HG03521 (cell line): ENCODE results near the gene ABCA1.

Experiments
- ATAC-seq: cut with Tn5 transposase; IDR thresholded peaks from one replicate; pipeline ENCODE4 v1.9.1; 2021; ENCODE audit warnings: mild to moderate bottlenecking, moderate library complexity; ENCODE audit not compliant: unreplicated experiment

ABCA1 gene

DNA sequence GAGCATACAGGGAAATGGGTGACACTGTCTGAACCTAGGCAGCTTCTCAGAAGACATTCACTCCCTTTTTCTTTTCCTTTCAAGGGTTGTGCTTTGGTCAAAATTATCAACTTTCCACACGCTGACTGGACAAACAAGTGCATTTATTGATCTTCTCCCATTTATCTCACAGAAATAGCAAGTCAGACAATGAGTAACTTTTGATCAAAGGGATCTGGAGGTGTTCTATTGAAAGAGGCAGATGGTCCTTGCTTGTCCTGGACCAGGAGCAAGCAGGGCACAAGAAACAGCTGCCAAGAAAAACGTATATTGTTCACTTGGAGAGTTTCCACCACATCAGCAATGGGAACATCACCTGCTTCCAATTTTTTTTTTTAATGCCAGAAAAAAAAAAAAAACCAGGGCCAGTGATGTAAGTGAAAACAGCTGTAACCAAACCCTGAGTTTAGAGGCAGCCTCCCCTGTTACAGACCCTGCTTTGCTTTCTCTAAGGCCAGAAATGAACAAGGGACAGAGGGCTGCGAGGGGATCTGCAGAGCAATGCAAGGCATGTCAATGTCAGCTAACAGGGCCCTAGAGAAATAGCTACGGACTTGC lies 84.2 kb downstream of the ABCA1 start:
- ATAC-seq: no peak

DNA sequence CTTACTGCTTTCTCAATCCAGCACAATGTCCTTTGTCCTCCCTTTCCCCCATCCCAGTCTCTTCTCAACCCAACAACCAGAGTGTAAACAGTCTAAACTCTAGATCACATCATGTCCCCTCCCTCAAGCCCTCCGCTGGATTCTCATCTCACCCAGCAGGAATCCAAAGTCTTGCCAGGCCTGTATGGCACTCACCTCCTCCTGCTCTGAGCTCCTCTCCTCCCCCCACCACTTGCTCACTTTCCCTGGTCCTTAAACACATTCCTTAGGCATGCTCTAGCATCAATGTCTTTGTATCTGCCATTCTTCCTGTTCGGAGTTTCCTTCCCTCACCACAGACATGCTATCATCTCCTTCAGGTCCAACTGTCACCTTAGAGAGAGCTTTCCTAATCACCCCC lies 85.3 kb downstream of the ABCA1 start:
- ATAC-seq: no peak

DNA sequence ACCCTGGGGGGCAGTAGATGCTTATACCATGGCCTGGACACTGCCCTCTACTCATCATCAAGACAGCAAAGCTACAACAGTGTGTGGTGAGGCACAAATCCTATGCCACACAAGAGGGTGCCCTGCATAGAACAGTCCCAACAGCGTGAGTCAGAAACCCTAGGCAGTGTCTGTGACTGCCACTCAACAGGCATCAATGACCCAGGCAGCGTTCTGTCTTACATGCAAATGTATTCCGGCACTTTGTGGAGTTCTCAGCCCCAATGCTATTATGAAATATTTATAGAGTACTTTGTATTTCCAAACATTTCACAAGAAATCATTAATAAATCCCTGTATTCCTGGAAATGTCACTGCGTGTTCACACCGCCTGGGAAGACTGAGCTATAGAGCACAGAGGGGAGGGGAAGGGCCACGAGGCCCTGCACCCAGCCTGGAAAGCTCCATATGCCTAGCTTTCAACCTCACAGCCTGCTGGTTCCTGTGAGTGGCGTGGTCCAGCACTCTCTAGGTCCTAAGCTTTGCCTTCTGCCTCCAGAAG lies 86.3 kb downstream of the ABCA1 start:
- no peak for ATAC-seq

DNA sequence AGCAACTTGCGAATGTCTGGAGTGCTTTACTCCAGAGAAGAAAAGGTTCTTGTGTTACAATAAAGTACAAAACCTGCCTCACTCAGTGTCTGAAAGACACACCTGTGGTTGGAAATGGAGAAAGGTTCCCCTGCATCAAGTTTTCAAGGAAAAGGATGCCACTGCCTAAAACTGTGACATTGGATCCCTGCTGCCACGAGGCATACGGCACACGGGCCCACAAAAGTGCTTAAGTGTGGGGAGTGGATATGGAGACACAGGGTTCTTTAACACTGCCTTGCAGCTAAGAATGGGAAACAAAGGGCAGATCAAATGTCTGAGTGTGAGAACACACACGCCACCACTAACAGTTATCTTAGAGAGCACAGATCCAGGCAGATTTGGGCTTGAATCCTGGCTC lies 89.0 kb downstream of the ABCA1 start:
- ATAC-seq: no peak

DNA sequence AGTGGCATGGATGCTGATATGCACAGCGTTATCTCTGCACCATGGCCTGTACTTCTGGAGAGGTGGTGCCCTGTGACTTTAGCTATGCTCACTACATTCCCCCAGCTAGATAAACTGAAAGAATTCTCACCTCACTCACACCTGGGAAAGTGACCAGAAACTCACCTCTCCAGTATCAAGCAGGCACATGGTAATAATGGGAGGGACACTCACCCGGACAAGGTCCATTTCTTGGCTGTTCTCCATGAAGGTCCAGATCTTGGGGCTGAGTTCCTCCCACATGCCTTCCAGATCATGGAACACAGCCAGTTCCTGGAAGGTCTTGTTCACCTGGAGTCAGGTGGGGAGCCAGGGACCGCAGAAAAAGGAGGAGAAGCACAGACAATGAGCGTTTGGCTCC lies 91.2 kb downstream of the ABCA1 start:
- ATAC-seq: no peak

DNA sequence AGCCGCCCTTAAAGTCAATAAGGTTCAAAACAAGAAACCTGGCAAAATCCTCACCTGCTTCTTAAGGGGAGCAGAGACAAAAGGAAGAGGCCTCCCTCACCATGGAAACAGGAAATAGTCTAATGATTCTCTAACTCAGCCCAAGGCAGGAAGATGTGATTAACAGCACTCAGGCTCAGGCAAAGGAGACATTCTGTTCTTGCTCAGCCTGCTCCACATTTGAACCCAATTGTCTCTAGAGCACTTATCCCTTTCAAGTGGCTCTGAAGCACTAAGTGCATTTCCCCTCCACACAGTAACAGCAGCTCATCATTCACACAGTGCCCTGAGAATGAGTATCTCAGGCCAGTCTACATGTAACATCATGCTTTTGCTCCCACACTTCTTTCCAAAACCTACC lies 91.7 kb downstream of the ABCA1 start:
- no peak for ATAC-seq

DNA sequence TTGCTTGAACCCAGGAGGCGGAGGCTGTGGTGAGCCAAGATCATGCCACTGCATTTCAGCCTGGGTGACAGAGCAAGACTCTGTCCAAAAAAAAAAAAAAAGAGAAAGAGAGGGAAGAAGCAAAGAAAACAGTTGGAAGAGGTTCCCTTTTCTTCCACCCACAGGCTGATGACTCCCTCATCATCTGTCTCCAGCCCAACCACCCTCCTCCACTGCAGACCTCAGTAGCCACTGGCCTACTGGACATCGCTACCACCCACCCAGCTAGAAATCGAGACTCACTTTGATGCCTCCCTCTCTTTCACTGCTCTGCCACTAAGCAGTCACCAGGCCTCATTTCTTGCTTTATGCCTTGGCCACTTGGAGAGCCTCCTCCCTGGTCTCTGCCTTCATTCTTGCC lies 92.8 kb downstream of the ABCA1 start:
- no peak for ATAC-seq

DNA sequence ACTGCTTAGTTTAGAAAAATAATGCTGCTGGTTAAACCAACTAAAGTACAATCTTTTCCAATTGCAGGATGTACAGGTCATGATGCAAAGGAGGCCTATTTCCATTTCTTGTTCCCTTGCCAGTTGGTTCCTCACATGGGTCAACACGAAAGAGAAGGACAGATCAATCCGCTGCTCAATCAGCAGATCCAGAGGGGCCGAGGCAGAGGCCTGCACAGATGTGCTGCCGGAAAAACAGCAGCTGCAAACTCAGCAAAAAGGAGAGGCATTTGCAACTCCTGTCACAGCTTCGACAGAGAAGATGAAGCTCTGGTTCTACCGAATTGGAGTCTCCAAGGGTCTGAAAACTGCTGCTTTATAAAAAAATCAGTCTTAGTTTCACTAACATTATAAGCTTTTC lies 94.3 kb downstream of the ABCA1 start:
- no peak for ATAC-seq

DNA sequence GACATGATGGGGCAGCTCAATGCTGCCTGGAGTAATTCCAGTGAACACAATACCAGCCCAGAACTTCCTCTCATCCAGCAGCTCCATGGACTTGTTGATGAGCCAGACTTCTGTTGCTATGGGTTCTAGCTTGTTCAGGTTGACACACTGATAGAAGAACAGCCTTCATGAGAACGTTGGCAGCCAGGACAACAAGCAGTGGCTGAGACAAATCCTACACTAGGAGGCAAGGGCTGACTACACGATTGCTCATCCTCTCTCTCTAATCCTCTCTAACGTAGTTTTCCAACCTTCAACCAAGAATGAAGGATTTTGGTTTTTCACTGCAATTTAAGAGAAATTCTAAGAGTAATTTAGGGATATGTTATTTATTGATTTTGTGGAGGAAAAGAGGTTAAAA lies 96.3 kb downstream of the ABCA1 start:
- no peak for ATAC-seq

DNA sequence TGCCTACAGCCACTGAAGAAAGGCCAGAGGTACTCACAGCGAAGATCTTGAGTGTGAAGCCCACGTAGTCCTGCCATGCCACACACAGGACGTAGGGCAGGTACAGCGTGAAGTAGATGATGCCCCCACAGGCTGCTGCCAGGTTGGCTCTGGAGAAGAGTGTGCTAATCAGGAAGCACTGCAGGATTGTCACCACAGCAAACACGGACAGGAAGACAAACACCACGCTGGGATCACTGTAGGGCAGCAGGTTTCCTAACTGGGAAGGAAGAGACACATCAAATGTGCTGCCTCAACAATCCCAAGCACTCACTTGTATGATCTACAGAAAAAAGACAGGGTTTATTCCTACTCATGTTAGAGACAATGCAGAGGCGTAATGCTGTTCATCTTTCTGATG lies 101.0 kb downstream of the ABCA1 start:
- no peak for ATAC-seq

DNA sequence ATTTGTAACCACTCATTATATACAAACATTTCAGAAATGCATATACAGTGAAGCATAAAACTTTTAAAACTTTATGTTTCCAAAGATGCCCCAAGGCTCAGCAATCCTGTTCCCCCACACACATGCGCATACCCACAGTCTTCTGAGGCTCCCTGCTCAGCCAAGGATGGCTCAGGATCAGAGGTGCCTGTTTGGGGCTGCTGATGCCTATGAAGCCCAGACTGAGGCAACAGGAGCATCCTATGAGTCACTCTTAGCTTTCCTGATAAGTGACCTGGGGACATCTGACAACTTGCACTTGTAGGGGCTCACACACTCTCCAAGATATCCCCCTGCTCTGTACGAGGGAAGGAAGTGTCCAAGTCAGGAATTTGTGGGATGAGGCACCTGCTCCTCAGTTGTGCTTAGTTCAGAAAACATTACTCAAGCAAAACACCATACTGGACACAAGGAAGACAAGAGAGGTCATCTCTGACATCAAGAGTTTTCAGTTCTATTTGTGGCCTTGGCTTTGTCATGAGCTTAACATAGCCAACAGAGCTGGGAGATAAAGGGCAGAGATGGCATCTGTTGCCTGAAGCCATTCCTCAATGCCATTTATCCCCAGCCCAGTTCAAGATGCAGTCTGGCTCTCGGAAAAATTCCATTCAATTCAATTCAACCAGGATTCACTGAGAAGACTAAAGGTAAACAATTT lies 101.7 kb downstream of the ABCA1 start:
- no peak for ATAC-seq

DNA sequence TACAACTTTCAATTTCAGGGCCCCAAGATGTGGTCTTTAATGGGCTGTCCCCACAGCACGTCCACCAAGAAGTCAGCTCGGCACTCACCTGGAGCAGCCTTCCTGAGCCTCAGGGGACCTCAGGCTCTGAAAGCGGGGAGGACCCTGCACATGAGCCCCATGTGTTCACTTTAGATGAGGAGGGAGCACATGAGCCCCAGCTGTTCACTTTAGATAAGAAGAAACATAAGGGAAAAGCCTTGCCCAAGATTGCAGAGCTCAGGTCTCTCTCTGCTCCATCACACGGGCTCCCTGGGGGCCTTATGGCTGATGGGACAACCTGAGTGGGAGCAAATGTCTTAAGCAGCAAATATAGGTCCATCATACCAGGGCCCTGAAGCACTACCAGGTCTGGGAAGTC lies 107.6 kb downstream of the ABCA1 start:
- no peak for ATAC-seq

DNA sequence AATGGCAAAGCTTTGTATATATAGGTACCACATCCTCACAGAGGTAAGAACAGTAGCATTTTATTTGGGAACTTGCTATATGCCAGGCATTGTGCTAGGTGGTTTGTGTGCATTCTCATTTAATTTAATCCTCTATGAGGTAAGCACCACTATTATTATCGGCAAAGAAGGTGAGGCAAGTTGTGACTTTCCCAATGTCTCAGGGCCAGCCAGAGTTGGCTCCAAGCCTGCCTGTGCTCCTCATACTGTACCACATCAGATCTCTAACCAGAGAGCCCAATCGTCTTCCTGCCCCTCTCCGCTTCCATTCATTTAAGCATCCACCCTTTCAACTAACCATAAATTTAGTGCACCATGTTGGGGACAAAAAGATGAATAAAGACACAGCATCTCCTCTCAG lies 108.9 kb downstream of the ABCA1 start:
- no peak for ATAC-seq

DNA sequence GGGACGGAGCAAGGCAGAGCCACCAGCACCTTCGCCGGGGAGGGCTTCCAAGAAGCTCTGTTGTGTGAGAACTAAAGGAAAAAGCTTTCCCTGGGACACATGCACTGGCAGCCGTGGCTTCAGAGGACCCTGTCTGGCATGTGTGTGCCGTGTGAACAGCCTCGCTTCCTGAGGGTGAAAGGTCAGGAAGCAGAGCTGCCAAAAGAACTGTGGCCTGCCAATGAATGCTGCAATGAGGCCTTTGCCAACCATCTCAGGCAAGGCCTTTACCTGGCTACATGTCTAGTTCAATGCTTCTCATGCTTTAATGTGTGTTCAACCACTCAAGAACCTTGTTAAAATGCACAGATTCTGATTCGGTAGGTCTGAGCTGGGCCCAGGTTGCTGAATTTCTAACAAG lies 110.5 kb downstream of the ABCA1 start:
- no peak for ATAC-seq

DNA sequence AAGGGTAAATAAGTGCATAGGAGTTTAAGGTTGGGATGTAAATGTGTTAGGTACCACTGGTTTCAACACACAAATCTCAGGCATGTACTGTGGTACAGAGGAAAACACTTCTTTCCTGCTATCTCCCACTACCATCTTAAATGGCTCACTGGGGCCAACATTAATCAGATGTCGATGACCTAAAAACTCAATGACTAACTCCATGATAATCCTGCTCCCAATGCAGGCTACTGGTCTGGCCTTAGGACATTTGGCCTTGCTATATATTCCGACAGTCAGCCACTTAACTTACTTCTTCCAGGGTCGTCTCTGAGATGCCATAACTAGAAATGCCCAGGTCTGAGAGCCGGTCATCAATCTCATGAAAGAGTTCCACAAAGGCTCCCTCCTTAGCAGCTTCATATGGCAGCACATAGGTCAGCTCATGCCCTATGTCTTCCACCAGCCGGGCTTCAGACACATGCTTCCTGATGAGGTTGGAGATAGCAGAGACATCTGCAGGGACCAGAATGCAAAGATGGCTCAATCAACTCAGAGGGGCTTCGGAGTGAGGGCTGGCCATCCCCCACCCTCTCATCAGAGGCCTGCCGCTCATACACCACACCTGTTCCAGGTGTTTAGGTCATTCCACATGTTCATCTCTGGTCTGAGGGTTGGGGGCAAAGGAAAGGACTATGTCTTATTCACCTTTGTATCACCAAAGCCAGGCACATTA lies 111.9 kb downstream of the ABCA1 start:
- no peak for ATAC-seq

DNA sequence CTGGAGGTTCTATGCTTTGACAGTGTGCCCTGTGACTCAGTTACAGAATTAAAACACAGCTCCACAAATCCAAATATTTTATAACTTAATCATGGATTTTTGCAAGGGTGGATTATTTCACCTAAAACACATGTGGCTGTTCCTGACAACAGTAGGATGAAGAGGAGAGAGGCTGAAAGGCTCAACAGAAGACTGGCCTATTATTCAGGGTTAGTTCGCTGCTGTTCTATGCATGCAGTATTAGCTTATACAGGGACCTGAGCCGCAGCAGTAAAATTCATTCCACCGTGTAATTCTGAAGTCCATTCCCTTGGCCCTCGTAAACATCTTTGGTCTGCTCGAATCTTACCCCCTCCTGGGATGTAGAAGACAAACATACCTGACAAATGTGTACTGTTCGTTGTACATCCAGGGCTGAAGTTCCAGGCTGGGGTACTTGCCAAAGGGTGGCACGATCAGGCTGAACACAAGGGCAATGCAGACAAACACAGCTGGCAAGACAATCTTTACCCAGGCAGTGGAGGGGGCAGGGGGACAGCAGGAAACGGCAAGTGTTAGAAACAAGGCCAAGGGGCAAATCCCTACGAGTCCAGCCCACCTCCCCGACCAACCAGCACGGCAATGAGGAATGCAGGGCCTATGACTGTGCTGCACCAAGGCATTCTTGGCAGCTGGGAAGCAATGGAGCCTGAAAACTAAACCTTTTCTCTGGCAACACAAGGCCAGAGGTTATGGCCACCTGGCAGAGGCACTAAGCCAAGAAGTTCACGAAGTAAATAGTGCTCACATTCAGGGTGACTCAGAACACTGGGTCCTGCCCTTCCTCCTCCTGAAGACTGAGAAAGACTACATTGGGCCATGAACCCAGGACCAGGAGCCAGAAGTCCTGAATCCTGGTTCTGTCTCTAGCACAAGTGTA lies 117.3 kb downstream of the ABCA1 start:
- ATAC-seq: no peak

DNA sequence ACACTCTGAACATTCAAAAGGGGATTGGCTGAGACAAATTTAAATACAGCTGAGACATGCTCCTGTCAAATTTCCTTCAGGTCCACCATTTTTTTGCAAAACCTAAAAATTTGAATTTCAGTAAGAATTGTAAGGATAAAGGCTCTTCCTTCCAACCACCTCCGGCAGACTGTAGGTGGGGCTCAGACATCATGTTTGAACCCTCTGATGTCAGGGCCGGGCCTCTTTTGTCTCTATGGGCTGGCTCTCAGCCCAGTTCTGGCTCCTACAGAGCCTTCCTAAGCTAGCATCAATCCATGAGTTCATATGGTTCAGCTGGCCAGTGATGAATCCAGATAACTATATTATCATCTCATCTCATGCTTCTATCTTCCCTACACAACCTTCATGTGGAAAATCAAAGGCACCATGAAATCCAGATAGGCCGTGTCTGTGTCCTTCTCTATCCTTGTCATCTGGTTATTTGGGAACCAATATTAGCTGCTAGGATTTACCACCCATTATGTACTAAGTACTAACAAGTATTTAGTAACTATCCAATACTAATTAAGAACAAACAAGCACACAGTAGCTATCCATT lies 119.8 kb downstream of the ABCA1 start:
- no peak for ATAC-seq

DNA sequence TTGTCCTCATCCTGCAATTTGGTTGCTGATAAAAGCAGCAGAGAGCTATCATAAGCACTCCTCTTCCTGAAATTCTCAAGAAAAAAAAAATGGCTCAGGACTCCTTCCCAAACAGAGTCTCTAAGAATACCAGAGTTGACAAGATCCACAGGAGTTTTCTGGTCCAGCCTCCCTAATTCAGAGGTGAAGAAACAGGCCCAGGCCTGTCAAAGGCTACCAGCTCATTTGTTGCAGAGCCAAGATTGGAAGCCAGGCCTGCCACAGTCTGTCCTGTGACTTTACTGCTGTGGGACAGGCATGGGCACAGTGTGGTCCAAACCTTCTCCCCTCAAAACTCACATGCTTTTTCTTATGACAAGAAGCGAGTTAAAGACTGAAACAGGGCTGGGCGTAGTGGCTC lies 122.5 kb downstream of the ABCA1 start:
- ATAC-seq: no peak

DNA sequence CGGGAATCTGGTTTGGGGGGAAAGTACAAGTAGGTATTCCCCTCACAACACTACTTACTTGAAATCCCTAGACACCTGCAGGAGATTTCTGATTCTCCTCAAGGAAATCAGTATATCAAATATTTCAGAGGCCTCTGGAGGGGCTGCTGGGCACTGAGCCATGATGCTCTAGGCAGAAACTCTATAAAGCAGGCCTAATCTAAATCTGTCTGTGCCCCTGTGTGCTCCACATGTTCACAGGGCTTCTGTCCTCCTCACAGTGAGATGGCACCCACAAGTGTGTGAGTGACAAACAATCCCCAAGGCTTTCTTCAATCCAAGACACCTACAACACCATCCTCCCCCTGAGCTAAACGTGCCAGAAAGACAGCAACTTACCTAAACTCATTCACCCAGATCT lies 125.0 kb downstream of the ABCA1 start:
- no peak for ATAC-seq

DNA sequence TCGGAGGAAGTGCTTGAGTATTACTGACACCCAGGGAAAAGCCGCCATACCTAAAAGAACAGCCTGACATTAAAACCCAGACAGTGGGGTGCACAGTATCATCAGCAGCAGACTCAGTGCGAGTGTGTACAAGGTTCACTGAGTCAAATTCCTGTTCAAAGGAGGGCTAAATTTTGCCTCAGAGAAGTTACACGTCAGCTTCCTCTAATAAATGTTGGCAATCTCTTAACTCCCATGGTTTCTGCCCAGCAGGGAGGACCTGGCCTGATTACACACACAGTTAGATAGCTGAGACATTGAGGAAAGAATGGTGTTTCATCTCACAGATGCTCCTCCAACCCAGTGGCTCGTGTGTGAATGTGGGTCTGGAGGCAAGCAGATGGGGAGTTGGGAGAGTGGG lies 125.8 kb downstream of the ABCA1 start:
- ATAC-seq: no peak
